G401.6 (cell line): ENCODE results near the gene CPEB1.
"Not testable (repeated sequence)": the region's sequence is repeated elsewhere in the genome, so short reads cannot be mapped to it uniquely, and the experiment has no call there.

Experiments used
- FAIRE-seq: peaks from 2 replicates; lab custom pipeline; 2012; peaks lifted over from hg19 to GRCh38; lab: Jason Lieb, UNC

CPEB1 gene

DNA sequence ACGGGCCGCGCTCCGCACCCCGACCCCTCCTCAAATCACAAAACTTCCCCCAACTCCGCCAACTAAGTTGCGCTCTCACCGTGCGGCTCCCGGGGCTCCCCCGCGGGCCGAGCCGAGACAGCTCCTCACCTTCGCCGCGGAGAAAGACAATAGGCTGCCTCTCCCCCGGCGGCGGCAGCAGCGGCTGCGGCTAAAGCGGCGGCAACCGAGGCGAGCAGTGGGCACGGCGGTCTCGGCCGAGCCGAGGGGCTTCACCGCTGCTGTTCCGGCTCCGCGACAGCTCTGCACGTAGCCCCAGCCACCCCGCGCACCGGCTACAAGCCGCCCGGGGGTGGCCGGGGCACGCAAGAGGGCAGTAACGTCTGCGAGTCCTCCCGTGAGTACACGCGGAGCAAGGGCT, 133.6 kb downstream of the CPEB1 start:
- not testable (repeated sequence) for FAIRE-seq

DNA sequence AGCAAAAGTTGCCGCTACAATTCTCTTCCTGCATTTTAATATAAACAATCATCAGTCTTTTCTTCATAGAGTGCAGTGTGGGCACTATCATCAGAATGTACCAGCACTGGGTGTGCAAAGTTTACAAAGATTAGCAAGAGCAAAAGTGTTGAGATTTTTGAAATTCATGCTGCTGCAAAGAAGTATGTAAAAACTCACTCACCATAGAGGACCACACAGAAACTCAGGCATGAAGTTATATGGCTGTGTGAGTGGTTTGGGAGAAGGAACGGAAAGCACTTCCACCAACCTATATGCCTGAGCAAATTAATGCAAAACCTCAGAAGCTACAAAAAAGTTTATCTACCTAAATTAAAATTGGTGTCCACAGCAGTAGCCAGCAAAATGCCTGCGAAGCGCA, 139.5 kb downstream of the CPEB1 start:
- FAIRE-seq: not testable (repeated sequence)

- FAIRE-seq: not testable (repeated sequence)
Observed at GRCh38 chr15:82507087-82507486, 140.1 kb downstream of the CPEB1 start.

DNA sequence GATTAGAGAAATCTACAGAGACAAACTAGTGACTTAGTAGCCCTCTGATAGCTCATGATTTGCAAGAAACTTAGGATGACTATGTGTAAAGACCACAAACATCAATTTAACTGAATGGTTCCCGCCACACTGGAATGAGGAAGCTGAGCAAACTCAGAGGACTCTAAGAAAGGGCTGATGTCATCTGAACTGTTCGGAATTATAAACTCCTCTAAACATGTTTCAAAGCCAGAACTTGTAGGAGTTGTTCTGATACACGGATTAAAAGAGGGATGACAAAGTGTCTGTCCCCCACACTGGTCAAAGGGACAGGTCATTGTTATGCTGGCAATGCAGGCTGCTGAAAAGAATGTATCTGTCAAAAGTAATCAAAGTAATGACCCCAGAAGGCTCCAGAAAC, 141.3 kb downstream of the CPEB1 start:
- FAIRE-seq: not testable (repeated sequence)

DNA sequence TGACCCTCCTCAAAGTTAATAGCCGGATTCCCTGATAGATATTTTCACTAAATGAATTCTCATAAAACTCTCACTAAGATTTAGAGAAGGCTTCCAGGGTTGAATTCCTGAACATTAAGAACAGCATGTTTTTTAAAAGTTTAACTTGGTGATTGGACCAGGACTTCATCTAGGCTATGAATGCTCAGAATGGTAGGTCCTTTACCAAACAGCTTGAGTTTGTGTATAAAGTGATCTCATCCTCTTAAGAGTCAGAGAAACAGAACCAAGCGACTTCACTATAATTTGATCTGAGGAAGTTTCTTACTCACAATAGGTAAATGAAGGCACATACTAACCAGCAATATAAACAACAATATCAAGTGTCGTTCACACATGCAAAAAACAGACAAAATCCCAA, 143.1 kb downstream of the CPEB1 start:
- FAIRE-seq: not testable (repeated sequence)

GRCh38 chr15:82502700-82503339, 144.3 kb downstream of the CPEB1 start:
- FAIRE-seq: not testable (repeated sequence)

DNA sequence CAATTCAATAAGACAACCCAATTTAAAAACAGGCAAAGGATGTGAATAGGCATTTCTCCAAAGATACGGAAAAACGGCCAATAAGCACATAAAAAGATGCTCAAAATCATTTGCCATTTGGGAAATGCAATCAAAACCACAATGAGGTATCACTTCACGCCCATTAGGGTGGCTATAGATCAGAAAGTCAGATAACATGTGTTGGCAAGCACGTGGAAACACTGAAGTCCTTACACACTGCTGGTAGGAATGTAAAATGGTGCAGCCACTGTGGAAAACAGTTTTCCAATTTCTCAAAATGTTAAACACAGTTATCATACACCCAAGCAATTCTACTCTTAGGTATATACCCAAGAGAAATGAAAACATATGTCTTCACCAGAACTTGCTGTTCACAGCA, 146.4 kb downstream of the CPEB1 start:
- not testable (repeated sequence) for FAIRE-seq

- FAIRE-seq: not testable (repeated sequence)
Observed at GRCh38 chr15:82497978-82498377, 149.2 kb downstream of the CPEB1 start.
